CD4-positive, CD25-positive, alpha-beta regulatory T cell (primary cell): ENCODE measurements around the gene HTR2A. TPM values are rescaled to one million over a fixed set of nuclear protein-coding genes. Genes with fewer than 3 reads are reported as not detected.

ENCODE experiments used
- ATAC-seq, 2 donors: fragments of 150-1000 bp; cut with Tn5 transposase; one replicate each; pipeline ENCODE4 v1.10.0; 2021; ENCODE audit warnings: low read depth in 2 of 2, moderate number of reproducible peaks in 2 of 2, moderate library complexity in 1 of 2
- DNase-seq, 3 donors: peaks; one replicate each; pipeline versions ENCODE4 v3.0.0 to v3.0.0-alpha.2; 2012 to 2022; ENCODE audit warnings: mixed read lengths in 1 of 3
- H3K27ac ChIP-seq: one replicate; pipeline ENCODE4 v1.7.0; 2013; ENCODE audit warnings: mild to moderate bottlenecking, low read length; ENCODE audit not compliant: insufficient read depth, poor library complexity, severe bottlenecking
- H3K27me3 ChIP-seq: one replicate; pipeline ENCODE4 v1.7.0; 2013; ENCODE audit warnings: low read length; ENCODE audit not compliant: control insufficient read depth, insufficient read depth
- H3K36me3 ChIP-seq: one replicate; pipeline ENCODE4 v1.7.0; 2013; ENCODE audit warnings: mild to moderate bottlenecking, low read length, moderate library complexity; ENCODE audit not compliant: control insufficient read depth, insufficient read depth
- H3K4me1 ChIP-seq: 2 replicates; pipeline ENCODE4 v1.7.0; 2013; ENCODE audit warnings: mild to moderate bottlenecking, low read length; ENCODE audit not compliant: insufficient read depth, control insufficient read depth, poor library complexity, severe bottlenecking
- H3K4me3 ChIP-seq: one replicate; pipeline ENCODE4 v1.7.0; 2013; ENCODE audit warnings: low read depth, mild to moderate bottlenecking, low read length, moderate library complexity
- H3K9me3 ChIP-seq, 2 experiments: 1 replicate in 1 of 2; 2 replicates in 1 of 2; pipeline ENCODE4 v1.7.0; 2013; ENCODE audit warnings: low read length in 2 of 2, mild to moderate bottlenecking in 1 of 2, moderate library complexity in 1 of 2; ENCODE audit not compliant: control insufficient read depth in 2 of 2
- H3K27ac Mint-ChIP-seq, 3 donors: one replicate each; pipeline ENCODE4 v1.8.0; 2020 to 2022; ENCODE audit warnings: mild to moderate bottlenecking in 3 of 3, mixed read lengths in 3 of 3, moderate library complexity in 2 of 3
- H3K27me3 Mint-ChIP-seq: one replicate; pipeline ENCODE4 v1.8.0; 2022; ENCODE audit warnings: mild to moderate bottlenecking, mixed read lengths
- H3K36me3 Mint-ChIP-seq: one replicate; pipeline ENCODE4 v1.8.0; 2020; ENCODE audit warnings: mixed read lengths
- H3K4me1 Mint-ChIP-seq, 4 donors: one replicate each; pipeline ENCODE4 v1.8.0; 2020 to 2022; ENCODE audit warnings: mixed read lengths in 4 of 4, mild to moderate bottlenecking in 1 of 4
- H3K4me3 Mint-ChIP-seq, 4 donors: one replicate each; pipeline ENCODE4 v1.8.0; 2020 to 2022; ENCODE audit warnings: mild to moderate bottlenecking in 4 of 4, mixed read lengths in 4 of 4, moderate library complexity in 3 of 4
- H3K9me3 Mint-ChIP-seq, 7 donors: one replicate each; pipeline ENCODE4 v1.8.0; 2020 to 2022; ENCODE audit warnings: mixed read lengths in 7 of 7, mild to moderate bottlenecking in 3 of 7, moderate library complexity in 2 of 7
- polyA plus RNA-seq, 4 donors: library from polyadenylated mRNA; unstranded; fragments of 300-500 nt; fragmentation: Illumina TruSeq; gene quantifications; one replicate each; pipeline ENCODE4 v1.2.3, GENCODE V29; 2021
- total RNA-seq: library from RNA; stranded (reverse); gene quantifications from one replicate; pipeline ENCODE4 v1.2.3, GENCODE V29; 2022

Gene HTR2A
- total and polyA plus RNA-seq, 5 donors from 2014 or later: not detected

DNA sequence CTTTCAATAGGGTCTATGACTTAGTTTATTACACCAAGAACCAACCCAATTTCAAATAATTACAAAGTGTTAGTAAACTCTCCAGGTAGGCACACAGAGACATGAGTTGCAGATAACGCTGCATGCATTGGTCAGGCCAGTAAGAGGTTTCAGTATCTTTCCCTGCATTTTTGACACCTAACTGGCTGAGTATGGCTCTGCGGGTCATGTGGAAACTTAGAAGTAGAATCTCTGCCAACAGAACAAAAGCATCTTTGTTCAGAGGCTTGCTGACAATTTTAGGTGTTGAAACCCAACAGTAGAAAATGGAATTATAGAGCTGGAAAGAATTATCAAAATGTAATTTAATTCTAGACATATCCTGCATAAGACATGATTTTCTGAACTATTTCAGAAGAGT is 25.3 kb downstream of the HTR2A start:
- Mint-ChIP-seq H3K27me3 (peaks cover 18% of the 10 kb centered on the region), H3K9me3 (no peaks in the 10 kb centered on the region), H3K27ac (no peak overlapping the region), H3K36me3 (no peaks in the 10 kb centered on the region), H3K4me1 (no peaks in the 10 kb centered on the region), H3K4me3 (no peak overlapping the region)
- Histone ChIP-seq H3K4me1 (no peaks in the 10 kb centered on the region), H3K4me3 (no peak overlapping the region), H3K36me3 (no peaks in the 10 kb centered on the region), H3K27ac (no peak overlapping the region), H3K27me3 (peaks cover 7% of the 10 kb centered on the region), H3K9me3 (no peaks in the 10 kb centered on the region)
- ATAC-seq (no peak), DNase-seq (no peak)

DNA sequence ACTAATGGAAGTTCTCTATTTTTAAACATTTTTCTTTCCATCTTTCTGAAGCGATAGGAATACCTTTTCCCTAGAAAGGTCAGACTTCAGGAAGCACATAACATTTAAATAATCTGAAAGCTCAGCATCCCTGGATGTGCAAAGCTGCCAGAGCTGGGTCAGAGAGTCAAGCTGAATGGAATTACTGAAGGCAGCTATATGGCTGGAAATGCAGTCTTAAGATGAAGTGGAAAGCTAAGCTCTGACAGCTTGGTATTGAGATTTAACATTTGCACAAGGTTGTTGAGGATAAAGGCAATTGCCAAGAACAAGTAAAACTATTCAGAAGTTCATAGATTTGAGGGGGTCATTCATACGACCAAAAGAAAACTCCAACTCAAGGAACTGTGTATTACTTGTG is 28.8 kb downstream of the HTR2A start:
- H3K36me3 Mint-ChIP-seq: no peaks in the 10 kb centered on the region
- H3K4me3 Mint-ChIP-seq: no peak overlapping the region
- no peak overlapping the region for H3K27ac Mint-ChIP-seq
- no peak for DNase-seq
- H3K4me1 Mint-ChIP-seq: no peaks in the 10 kb centered on the region
- no peak for ATAC-seq
- Histone ChIP-seq H3K9me3 (no peaks in the 10 kb centered on the region), H3K36me3 (no peaks in the 10 kb centered on the region), H3K4me3 (no peak overlapping the region), H3K4me1 (no peaks in the 10 kb centered on the region), H3K27me3 (peaks cover 4% of the 10 kb centered on the region), H3K27ac (no peak overlapping the region)
- peaks cover 0 to 2% (median 0%) of the 10 kb centered on the region in 7 donors for H3K9me3 Mint-ChIP-seq
- H3K27me3 Mint-ChIP-seq: peaks cover 17% of the 10 kb centered on the region

DNA sequence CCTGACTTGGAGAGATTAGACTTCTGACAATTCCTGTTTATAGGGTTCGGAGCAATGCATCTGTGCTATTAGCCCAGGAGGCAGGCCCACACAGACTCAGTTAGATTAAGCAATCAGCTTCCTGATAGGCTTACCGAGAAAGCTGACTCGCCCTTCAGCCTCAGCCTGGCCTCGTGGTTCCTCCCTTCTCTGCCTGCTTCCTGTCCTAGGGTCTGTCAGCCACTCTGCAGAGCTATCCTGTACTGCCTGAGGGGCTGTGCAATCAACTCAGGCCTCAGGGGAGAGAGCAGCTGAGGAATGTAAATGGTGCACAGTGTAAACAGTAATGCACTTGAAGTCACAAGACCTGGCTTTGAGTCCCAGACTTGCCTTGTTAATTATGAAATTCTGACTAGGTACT is 30.7 kb downstream of the HTR2A start:
- Histone ChIP-seq H3K27ac (no peak overlapping the region), H3K9me3 (no peaks in the 10 kb centered on the region), H3K4me3 (no peak overlapping the region), H3K36me3 (no peaks in the 10 kb centered on the region), H3K4me1 (no peaks in the 10 kb centered on the region), H3K27me3 (peaks cover 3% of the 10 kb centered on the region)
- Mint-ChIP-seq H3K27me3 (peaks cover 8% of the 10 kb centered on the region), H3K9me3 (peaks cover 0 to 2% (median 0%) of the 10 kb centered on the region in 7 donors), H3K4me3 (no peak overlapping the region), H3K36me3 (no peaks in the 10 kb centered on the region), H3K27ac (no peak overlapping the region), H3K4me1 (no peaks in the 10 kb centered on the region)
- DNase-seq: peak in 1 of 3 donors; percentile 5
- no peak for ATAC-seq

DNA sequence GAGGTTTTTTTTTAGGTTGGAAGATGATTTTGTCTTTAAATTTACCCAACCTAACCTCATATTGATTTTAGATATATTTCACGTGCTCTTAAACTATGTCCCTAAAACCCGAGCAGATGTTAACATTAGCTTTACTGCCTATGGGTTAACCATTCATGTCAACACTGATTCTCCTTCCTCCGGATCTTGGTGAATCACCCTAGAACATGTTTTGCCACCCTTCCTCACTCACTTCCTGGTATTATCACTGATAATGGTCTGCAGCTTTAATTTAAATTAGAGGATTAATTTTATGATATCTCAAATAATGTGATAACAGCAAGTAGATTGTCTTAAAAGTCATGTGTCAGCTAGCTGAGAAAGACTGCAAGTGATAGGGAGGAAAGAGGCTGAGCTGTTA is 31.9 kb downstream of the HTR2A start:
- Histone ChIP-seq H3K27me3 (no peaks in the 10 kb centered on the region), H3K27ac (no peak overlapping the region), H3K4me1 (no peaks in the 10 kb centered on the region), H3K36me3 (no peaks in the 10 kb centered on the region), H3K9me3 (no peaks in the 10 kb centered on the region), H3K4me3 (no peak overlapping the region)
- Mint-ChIP-seq H3K27ac (no peak overlapping the region), H3K36me3 (no peaks in the 10 kb centered on the region), H3K9me3 (peaks cover 0 to 2% (median 0%) of the 10 kb centered on the region in 7 donors), H3K4me1 (no peaks in the 10 kb centered on the region), H3K4me3 (no peak overlapping the region), H3K27me3 (peaks cover 7% of the 10 kb centered on the region)
- DNase-seq (no peak), ATAC-seq (no peak)

DNA sequence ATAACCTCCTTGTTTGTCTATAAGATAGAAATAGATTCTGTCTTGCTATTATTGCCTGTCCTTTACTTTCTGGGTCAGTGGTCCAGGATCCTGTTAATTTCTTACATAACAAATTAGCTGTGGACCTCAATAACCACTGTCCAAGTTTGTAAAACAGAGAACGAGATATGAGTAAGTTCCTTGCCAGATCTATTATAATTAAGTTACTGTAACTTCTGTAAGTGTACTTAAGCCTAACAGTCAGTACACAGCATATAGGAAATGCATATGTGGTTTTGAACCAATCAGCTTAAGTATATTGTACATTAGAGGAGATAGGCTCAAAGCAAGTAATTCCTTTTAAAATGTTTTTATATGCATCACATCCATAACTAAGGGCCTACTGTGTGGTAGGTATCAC is 34.9 kb downstream of the HTR2A start:
- Histone ChIP-seq H3K27me3 (no peaks in the 10 kb centered on the region), H3K4me1 (no peaks in the 10 kb centered on the region), H3K27ac (no peak overlapping the region), H3K4me3 (no peak overlapping the region), H3K9me3 (no peaks in the 10 kb centered on the region), H3K36me3 (no peaks in the 10 kb centered on the region)
- H3K4me3 Mint-ChIP-seq: no peak overlapping the region
- ATAC-seq: no peak
- H3K27ac Mint-ChIP-seq: no peak overlapping the region
- H3K4me1 Mint-ChIP-seq: no peaks in the 10 kb centered on the region
- no peak for DNase-seq
- H3K9me3 Mint-ChIP-seq: peaks cover 0 to 4% (median 0%) of the 10 kb centered on the region in 7 donors
- peaks cover 4% of the 10 kb centered on the region for H3K27me3 Mint-ChIP-seq
- H3K36me3 Mint-ChIP-seq: no peaks in the 10 kb centered on the region

DNA sequence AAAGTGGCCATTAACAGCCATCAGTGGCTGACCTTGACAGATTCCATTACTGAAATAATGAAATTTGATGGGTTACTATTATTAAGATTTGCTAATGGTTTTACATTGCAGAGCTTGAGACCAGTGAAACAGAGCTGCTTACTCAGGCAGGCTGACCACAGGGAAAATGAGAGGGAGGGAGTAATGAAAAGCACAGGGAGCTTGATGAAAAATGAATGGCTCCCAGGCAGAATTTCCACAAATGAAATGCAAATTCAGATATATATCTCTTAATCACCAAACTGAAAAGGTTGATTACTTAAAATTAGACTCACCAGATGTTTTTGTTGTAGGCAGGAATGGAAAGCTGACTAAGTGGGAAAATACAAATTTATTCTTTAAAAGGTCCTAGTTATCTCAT is 36.1 kb downstream of the HTR2A start:
- DNase-seq: no peak
- H3K27me3 ChIP-seq: no peaks in the 10 kb centered on the region

DNA sequence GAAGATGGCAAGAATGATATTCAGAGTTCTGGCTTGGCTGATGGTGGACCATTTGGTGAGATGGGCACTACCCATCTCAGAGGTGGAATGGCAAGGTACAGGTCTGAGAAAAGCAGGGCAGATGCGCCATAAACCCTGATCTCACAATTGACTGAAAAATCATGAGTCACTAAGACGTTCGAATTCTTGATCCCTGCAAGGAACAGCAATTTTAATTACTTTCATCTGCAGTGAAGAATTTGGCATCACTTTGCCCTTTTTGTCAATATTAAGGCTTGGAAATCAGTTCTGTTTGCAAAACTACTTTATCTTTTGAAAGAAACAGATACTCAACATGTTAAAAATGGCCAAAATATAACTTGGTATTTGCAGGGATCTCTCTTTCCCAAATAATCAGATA is 38.1 kb downstream of the HTR2A start:
- H3K4me1 ChIP-seq: no peaks in the 10 kb centered on the region
- Mint-ChIP-seq H3K4me1 (no peaks in the 10 kb centered on the region), H3K9me3 (peaks cover 0 to 2% (median 0%) of the 10 kb centered on the region in 7 donors), H3K27ac (no peak overlapping the region), H3K27me3 (peaks cover under 1% of the 10 kb centered on the region), H3K4me3 (no peak overlapping the region), H3K36me3 (no peaks in the 10 kb centered on the region)
- H3K4me3 ChIP-seq: no peak overlapping the region
- no peak for ATAC-seq
- no peak overlapping the region for H3K27ac ChIP-seq
- no peaks in the 10 kb centered on the region for H3K9me3 ChIP-seq
- no peaks in the 10 kb centered on the region for H3K27me3 ChIP-seq
- DNase-seq: no peak
- H3K36me3 ChIP-seq: no peaks in the 10 kb centered on the region

More for the DNA sequence above, 36.1 kb downstream of the HTR2A start:
- Mint-ChIP-seq H3K36me3 (no peaks in the 10 kb centered on the region), H3K27ac (no peak overlapping the region), H3K27me3 (peaks cover 4% of the 10 kb centered on the region), H3K4me1 (no peaks in the 10 kb centered on the region), H3K9me3 (peaks cover 0 to 4% (median 0%) of the 10 kb centered on the region in 7 donors), H3K4me3 (no peak overlapping the region)
- Histone ChIP-seq H3K4me1 (no peaks in the 10 kb centered on the region), H3K36me3 (no peaks in the 10 kb centered on the region), H3K27ac (no peak overlapping the region), H3K4me3 (no peak overlapping the region), H3K9me3 (no peaks in the 10 kb centered on the region)
- no peak for ATAC-seq

DNA sequence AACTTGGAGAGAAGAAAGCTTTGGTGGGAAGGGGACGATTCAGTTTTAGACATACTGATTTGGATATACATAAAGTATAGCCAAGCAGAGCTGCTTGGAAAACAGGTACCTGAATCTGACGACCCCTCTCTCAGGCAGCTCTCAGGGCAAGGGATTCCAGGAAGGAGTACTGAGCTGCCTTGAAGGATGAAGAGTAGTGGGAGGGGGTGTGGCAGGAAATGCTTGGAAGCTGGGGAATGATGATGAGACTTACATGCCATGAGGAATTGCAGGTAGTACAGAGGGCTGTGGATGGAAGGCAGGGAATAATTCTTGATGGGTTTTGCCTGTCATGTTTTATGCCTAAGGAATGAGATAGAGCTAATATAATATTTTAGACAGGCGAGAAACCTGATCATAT is 38.7 kb downstream of the HTR2A start:
- H3K27me3 Mint-ChIP-seq: peaks cover 4% of the 10 kb centered on the region
- H3K4me1 Mint-ChIP-seq: no peaks in the 10 kb centered on the region
- H3K9me3 Mint-ChIP-seq: peaks cover 0 to 2% (median 0%) of the 10 kb centered on the region in 7 donors
- no peaks in the 10 kb centered on the region for H3K4me1 ChIP-seq
- DNase-seq (no peak), ATAC-seq (no peak)
- H3K27me3 ChIP-seq: no peaks in the 10 kb centered on the region
- H3K27ac ChIP-seq: no peak overlapping the region
- no peak overlapping the region for H3K27ac Mint-ChIP-seq
- H3K36me3 ChIP-seq: no peaks in the 10 kb centered on the region
- H3K9me3 ChIP-seq: no peaks in the 10 kb centered on the region
- H3K4me3 ChIP-seq: no peak overlapping the region
- H3K36me3 Mint-ChIP-seq: no peaks in the 10 kb centered on the region
- no peak overlapping the region for H3K4me3 Mint-ChIP-seq
